Activated T-cell treated with anti-CD3 and anti-CD28 coated beads, Interleukin-2, amount 50 U/mL, for 24 hours (primary cell): ENCODE measurements around the gene PLVAP.
A peak's percentile ranks its signal among the peaks of the same experiment; 100 is the strongest.

Experiments
- DNase-seq: peaks from one replicate; pipeline ENCODE4 v3.0.0-alpha.2; 2020
- H3K27ac Mint-ChIP-seq: 2 replicates; pipeline ENCODE4 v1.8.0; 2020; ENCODE audit warnings: mild to moderate bottlenecking, mixed read lengths
- H3K27me3 Mint-ChIP-seq: 2 replicates; pipeline ENCODE4 v1.8.0; 2020; ENCODE audit warnings: mixed read lengths
- H3K36me3 Mint-ChIP-seq: 2 replicates; pipeline ENCODE4 v1.8.0; 2020; ENCODE audit warnings: low read depth, mixed read lengths
- H3K4me1 Mint-ChIP-seq: 2 replicates; pipeline ENCODE4 v1.8.0; 2020; ENCODE audit warnings: low read depth, mixed read lengths
- H3K4me3 Mint-ChIP-seq: 2 replicates; pipeline ENCODE4 v1.8.0; 2020; ENCODE audit warnings: mild to moderate bottlenecking, moderate library complexity, mixed read lengths
- H3K9me3 Mint-ChIP-seq: 2 replicates; pipeline ENCODE4 v1.8.0; 2020; ENCODE audit warnings: mixed read lengths

PLVAP gene

DNA sequence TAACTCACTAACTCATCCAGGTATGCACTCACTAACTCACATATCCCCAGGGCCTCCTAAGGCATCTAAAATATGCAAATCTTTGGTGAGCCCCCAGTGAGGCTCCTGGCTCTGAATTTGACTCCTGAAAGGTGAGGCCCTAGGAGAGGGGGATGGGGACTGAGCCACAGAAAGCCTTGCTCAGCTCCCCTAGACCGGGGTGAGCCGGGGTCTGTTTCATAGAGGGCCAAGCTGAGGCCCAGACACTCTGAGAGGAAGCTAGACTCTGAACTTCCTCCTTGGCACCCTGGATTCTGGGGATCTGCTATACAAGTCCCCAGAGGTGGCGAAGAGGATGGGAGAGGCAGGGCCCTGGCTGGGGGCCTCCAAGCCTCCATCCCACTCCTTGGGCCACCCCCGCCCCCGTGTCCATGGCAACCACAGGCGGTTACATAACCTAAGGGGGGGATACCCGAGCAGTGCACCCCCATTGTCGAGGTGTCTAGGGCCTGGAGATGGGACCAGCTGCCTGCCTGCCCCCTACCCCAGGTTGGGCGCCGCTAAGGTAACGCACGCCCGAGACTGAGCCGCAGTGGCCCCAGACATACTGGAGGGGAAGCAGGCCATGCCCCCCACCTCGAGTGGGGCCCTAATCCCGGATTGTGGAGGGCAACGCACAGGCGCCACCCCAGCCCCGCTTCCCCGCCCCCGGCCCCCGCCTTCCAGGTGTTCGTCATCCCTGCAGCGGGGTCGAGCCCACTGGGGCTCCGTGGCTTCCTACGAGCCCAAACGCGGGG, 74.6 kb downstream of the PLVAP start:
- peaks cover 27% of the 10 kb centered on the region for H3K36me3 Mint-ChIP-seq
- H3K9me3 Mint-ChIP-seq, result no peaks in the 10 kb centered on the region
- DNase-seq, result no peak
- H3K4me1 Mint-ChIP-seq, result peaks cover 32% of the 10 kb centered on the region
- peak overlapping the region; percentile 70 for H3K4me3 Mint-ChIP-seq
- no peak overlapping the region for H3K27ac Mint-ChIP-seq
- H3K27me3 Mint-ChIP-seq, result no peaks in the 10 kb centered on the region
